Measurements from ENCODE around the gene SCRN3.

DNA sequence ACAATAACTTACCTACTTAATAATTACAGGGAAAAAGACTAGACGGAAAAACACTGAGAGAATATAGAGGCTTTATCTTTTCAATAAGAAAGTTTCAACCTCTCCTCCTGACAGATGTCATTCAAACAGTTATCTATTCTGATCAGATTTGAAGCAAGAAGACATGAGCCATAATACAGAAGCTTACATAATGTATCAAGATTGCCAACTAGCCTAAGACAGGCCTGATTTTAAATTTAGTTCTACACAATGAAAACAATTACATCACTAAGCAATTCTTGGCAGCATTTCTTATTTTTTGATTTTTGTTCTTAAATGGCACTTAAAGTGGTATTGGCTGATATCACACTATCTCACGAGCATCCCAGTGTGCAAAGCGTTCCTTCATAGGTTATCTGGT lies 49.7 kb downstream of the SCRN3 start:
- TF ChIP-seq, protein P1, sequence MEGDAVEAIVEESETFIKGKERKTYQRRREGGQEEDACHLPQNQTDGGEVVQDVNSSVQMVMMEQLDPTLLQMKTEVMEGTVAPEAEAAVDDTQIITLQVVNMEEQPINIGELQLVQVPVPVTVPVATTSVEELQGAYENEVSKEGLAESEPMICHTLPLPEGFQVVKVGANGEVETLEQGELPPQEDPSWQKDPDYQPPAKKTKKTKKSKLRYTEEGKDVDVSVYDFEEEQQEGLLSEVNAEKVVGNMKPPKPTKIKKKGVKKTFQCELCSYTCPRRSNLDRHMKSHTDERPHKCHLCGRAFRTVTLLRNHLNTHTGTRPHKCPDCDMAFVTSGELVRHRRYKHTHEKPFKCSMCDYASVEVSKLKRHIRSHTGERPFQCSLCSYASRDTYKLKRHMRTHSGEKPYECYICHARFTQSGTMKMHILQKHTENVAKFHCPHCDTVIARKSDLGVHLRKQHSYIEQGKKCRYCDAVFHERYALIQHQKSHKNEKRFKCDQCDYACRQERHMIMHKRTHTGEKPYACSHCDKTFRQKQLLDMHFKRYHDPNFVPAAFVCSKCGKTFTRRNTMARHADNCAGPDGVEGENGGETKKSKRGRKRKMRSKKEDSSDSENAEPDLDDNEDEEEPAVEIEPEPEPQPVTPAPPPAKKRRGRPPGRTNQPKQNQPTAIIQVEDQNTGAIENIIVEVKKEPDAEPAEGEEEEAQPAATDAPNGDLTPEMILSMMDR (IDR thresholded peaks at IDR 0.05), result no peak
- TF ChIP-seq POLR2AphosphoS5 (IDR thresholded peaks at IDR 0.05) (no peak), POLR2A (IDR thresholded peaks at IDR 0.05) (no peak)
